ENCODE measurements around the gene TNFAIP6. TPM values are rescaled to one million over a fixed set of nuclear protein-coding genes. Genes with fewer than 3 reads are reported as not detected.
A peak's percentile ranks its signal among the peaks of the same experiment; 100 is the strongest.
"Not testable (repeated sequence)": the region's sequence is repeated elsewhere in the genome, so short reads cannot be mapped to it uniquely, and the experiment has no call there.

TNFAIP6 gene
- polyA plus RNA-seq, 1 donor, result 2.9 TPM

- H3K27ac ChIP-seq (ENCODE audit: low read length), result peak overlapping the region; percentile 94
- WGBS (ENCODE audit: insufficient coverage, low lambda C conversion rate), result 0% methylated on average over 5 of the region's 21 CpGs
- peak in 1 of 2 donors; percentile 16 for DNase-seq
- no peaks in the 10 kb centered on the region for H3K4me1 ChIP-seq (ENCODE audit: control insufficient read depth, insufficient read depth, low read length)
- H3K36me3 ChIP-seq (ENCODE audit: control insufficient read depth, insufficient read depth, low read length), result peaks cover 17% of the 10 kb centered on the region
- H3K4me3 ChIP-seq (ENCODE audit: low read length), result peak overlapping the region; percentile 94
- no peaks in the 10 kb centered on the region for H3K27me3 ChIP-seq (ENCODE audit: control insufficient read depth, insufficient read depth, low read length)
- H3K9me3 ChIP-seq (ENCODE audit: control insufficient read depth, low read depth, low read length), result no peaks in the 10 kb centered on the region
Observed at GRCh38 chr2:151410485-151410834, 53.1 kb downstream of the TNFAIP6 start.

GRCh38 chr2:151417650-151418049 lies 60.3 kb downstream of the TNFAIP6 start:
- Histone ChIP-seq H3K4me1 (ENCODE audit: control insufficient read depth, insufficient read depth, low read length) (no peaks in the 10 kb centered on the region), H3K27me3 (ENCODE audit: control insufficient read depth, insufficient read depth, low read length) (no peaks in the 10 kb centered on the region), H3K36me3 (ENCODE audit: control insufficient read depth, insufficient read depth, low read length) (peaks cover 64% of the 10 kb centered on the region), H3K4me3 (ENCODE audit: low read length) (no peak overlapping the region), H3K9me3 (ENCODE audit: control insufficient read depth, low read depth, low read length) (no peaks in the 10 kb centered on the region), H3K27ac (ENCODE audit: low read length) (no peak overlapping the region)
- WGBS (ENCODE audit: insufficient coverage, low lambda C conversion rate), result 100% methylated on average over 1 of the region's 3 CpGs
- DNase-seq, result no peak

GRCh38 chr2:151421681-151422080 lies 64.3 kb downstream of the TNFAIP6 start:
- not testable (repeated sequence) for DNase-seq; H3K4me1 ChIP-seq (ENCODE audit: control insufficient read depth, insufficient read depth, low read length); H3K4me3 ChIP-seq (ENCODE audit: low read length); H3K9me3 ChIP-seq (ENCODE audit: control insufficient read depth, low read depth, low read length); H3K27ac ChIP-seq (ENCODE audit: low read length); H3K27me3 ChIP-seq (ENCODE audit: control insufficient read depth, insufficient read depth, low read length)
- WGBS (ENCODE audit: insufficient coverage, low lambda C conversion rate), result 100% methylated on average over 2 of the region's 12 CpGs
- H3K36me3 ChIP-seq (ENCODE audit: control insufficient read depth, insufficient read depth, low read length), result peaks cover 69% of the 10 kb centered on the region

GRCh38 chr2:151422917-151423439 lies 65.6 kb downstream of the TNFAIP6 start:
- Histone ChIP-seq H3K4me3 (ENCODE audit: low read length) (no peak overlapping the region), H3K4me1 (ENCODE audit: control insufficient read depth, insufficient read depth, low read length) (no peaks in the 10 kb centered on the region), H3K9me3 (ENCODE audit: control insufficient read depth, low read depth, low read length) (no peaks in the 10 kb centered on the region), H3K27ac (ENCODE audit: low read length) (no peak overlapping the region), H3K36me3 (ENCODE audit: control insufficient read depth, insufficient read depth, low read length) (peaks cover 68% of the 10 kb centered on the region), H3K27me3 (ENCODE audit: control insufficient read depth, insufficient read depth, low read length) (no peaks in the 10 kb centered on the region)
- WGBS (ENCODE audit: insufficient coverage, low lambda C conversion rate), result 100% methylated on average over 2 of the region's 3 CpGs
- DNase-seq, result no peak

GRCh38 chr2:151423760-151424159 lies 66.4 kb downstream of the TNFAIP6 start:
- Histone ChIP-seq H3K27ac (ENCODE audit: low read length) (no peak overlapping the region), H3K4me1 (ENCODE audit: control insufficient read depth, insufficient read depth, low read length) (no peaks in the 10 kb centered on the region), H3K4me3 (ENCODE audit: low read length) (no peak overlapping the region), H3K9me3 (ENCODE audit: control insufficient read depth, low read depth, low read length) (no peaks in the 10 kb centered on the region), H3K27me3 (ENCODE audit: control insufficient read depth, insufficient read depth, low read length) (no peaks in the 10 kb centered on the region), H3K36me3 (ENCODE audit: control insufficient read depth, insufficient read depth, low read length) (peaks cover 63% of the 10 kb centered on the region)
- WGBS (ENCODE audit: insufficient coverage, low lambda C conversion rate), result 100% methylated on average over 2 of the region's 3 CpGs
- no peak for DNase-seq

Other genes with a start within 250 kb of the TNFAIP6 start
- gene RBM43, start 95.7 kb upstream of the TNFAIP6 start, polyA plus RNA-seq, result 5.0 TPM
- gene NMI, start 67.9 kb upstream of the TNFAIP6 start, polyA plus RNA-seq, result 20.9 TPM
- 19.1 TPM for gene RIF1, start 52.3 kb downstream of the TNFAIP6 start, polyA plus RNA-seq